ENCODE data around the gene DPP10. TPM values are rescaled to one million over a fixed set of nuclear protein-coding genes. Genes with fewer than 3 reads are reported as not detected.

The DPP10 gene
- total and polyA plus RNA-seq, 4 donors = 0.08 to 5.0 (median 0.27) TPM

DNA sequence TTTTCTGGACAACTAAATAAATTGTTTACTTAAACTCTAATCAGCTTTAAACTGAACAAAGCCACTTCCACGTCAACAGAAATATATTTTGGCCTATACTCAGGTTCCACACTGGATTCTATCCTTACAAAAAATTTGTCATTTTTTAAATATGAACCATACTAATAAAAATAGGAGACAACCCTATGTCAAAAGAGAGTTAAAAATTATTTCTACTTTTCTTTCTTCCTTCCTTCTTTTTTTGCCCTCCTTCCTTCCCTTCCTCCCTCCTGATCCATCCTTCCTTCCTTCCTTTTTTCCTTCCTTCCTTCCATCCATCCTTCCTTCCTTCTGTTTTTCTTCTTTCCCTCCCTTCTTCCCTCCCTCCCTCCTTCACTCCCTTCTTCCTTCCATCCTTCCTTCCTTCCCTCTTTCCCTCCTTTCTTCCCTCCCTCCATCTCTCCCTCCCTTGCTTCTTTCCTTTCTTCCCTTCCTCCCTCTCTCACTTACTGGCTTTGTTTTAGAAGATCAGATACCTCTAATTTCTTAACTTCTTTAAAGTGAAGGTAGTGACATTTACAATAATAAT, 1444.9 kb downstream of the DPP10 start:
- Histone ChIP-seq H3K27ac (ENCODE audit: low read depth in 1 of 2, low read length in 1 of 2) (no peak overlapping the region), H3K27me3 (ENCODE audit: control insufficient read depth in 3 of 3, insufficient read depth in 3 of 3, low read length in 2 of 3) (no peaks in the 10 kb centered on the region), H3K4me1 (ENCODE audit: control insufficient read depth in 5 of 5, insufficient read depth in 5 of 5, low read length in 5 of 5) (no peaks in the 10 kb centered on the region), H3K4me3 (no peak overlapping the region), H3K9me3 (ENCODE audit: control insufficient read depth in 4 of 4, insufficient read depth in 3 of 4, low read length in 3 of 4) (peaks cover 0 to 3% (median 0%) of the 10 kb centered on the region in 4 donors), H3K36me3 (ENCODE audit: control insufficient read depth in 4 of 4, insufficient read depth in 4 of 4, low read length in 4 of 4) (no peaks in the 10 kb centered on the region), H3K9ac (ENCODE audit: insufficient read depth in 1 of 2, low read length in 2 of 2) (no peak overlapping the region)
- TF ChIP-seq CTCF (IDR thresholded peaks at IDR 0.05; ENCODE audit: control extremely low read depth, extremely low read depth) = no peak
- DNase-seq (no peak), ATAC-seq (ENCODE audit: insufficient read depth, low FRiP score) (no peak)
- 58 to 65% methylated on average over 1 of the region's 1 CpG for WGBS, 2 donors

Small RNA genes within 50 kb of the gene (small RNA-seq; reads per million reads assigned to genes)
- gene RNU2-41P (ENCODE audit: low replicate concordance) = 0.15 reads per million

Measured in lung (tissue), 13 donors.